GM12878 (cell line): ENCODE results near the gene OR13J1. TPM values are rescaled to one million over a fixed set of nuclear protein-coding genes. Genes with fewer than 3 reads are reported as not detected.

Source experiments
- ATAC-seq: fragments of 200-7000 bp; cut with Tn5 transposase; 3 replicates; pipeline ENCODE4 v1.9.1; 2020; ENCODE audit warnings: mild to moderate bottlenecking, moderate library complexity
- BruUV-seq: library from RNA; stranded (reverse); fragments of 400-500 nt; replicated peaks from 2 replicates; lab custom pipeline; 2021; lab: Mats Ljungman, UMichigan
- CTCF ChIA-PET: fragments of 300-600 bp; sonication (Branson Sonifier 250); formaldehyde crosslinking; extraction: SDS; loops from one replicate; lab custom pipeline; 2021; ENCODE audit warnings: inconsistent platforms; lab: Yijun Ruan, JAX
- POLR2A ChIA-PET: fragments of 350-600 bp; formaldehyde crosslinking; extraction: SDS; loops from one replicate; lab custom pipeline; 2021; ENCODE audit warnings: inconsistent platforms; lab: Charles Lee
- RAD21 ChIA-PET: fragments of 300-600 bp; sonication (Branson Sonifier 250); formaldehyde crosslinking; loops from one replicate; lab custom pipeline; 2023; ENCODE audit warnings: antibody characterized with exemption; ENCODE audit not compliant: unreplicated experiment; lab: Charles Lee
- SMC1A ChIA-PET: fragments of 300-600 bp; sonication (Branson Sonifier 250); formaldehyde crosslinking; loops from one replicate; lab custom pipeline; 2023; ENCODE audit not compliant: unreplicated experiment, uncharacterized antibody; lab: Charles Lee
- DNase-seq: peaks from one replicate; pipeline ENCODE4 v3.0.0-alpha.2; 2011; ENCODE audit warnings: low read depth, low spot score
- FAIRE-seq: peaks from 3 replicates; lab custom pipeline; 2011; peaks lifted over from hg19 to GRCh38; lab: Jason Lieb, UNC
- H2AFZ ChIP-seq: 2 replicates; pipeline ENCODE4 v1.6.0; 2011; ENCODE audit warnings: low read depth, low read length, control low read depth; ENCODE audit not compliant: control insufficient read depth
- H3K27ac ChIP-seq: 2 replicates; pipeline ENCODE4 v1.5.1; 2011; ENCODE audit warnings: control low read depth; ENCODE audit not compliant: control insufficient read depth, insufficient read depth
- H3K27me3 ChIP-seq, 2 experiments: replicated peaks in 1 of 2; 2 replicates each; pipeline versions ENCODE4 v1.6.0 to v1.6.1; 2011; ENCODE audit warnings: low read length in 1 of 2; ENCODE audit not compliant: control insufficient read depth in 2 of 2, insufficient read depth in 2 of 2
- H3K36me3 ChIP-seq, 2 experiments: 2 replicates each; pipeline ENCODE4 v1.5.1; 2011; ENCODE audit warnings: low read length in 1 of 2; ENCODE audit not compliant: control insufficient read depth in 2 of 2, insufficient read depth in 2 of 2
- H3K4me1 ChIP-seq: 2 replicates; pipeline ENCODE4 v1.6.1; 2011; ENCODE audit warnings: mild to moderate bottlenecking, low read length, moderate library complexity, mixed read lengths; ENCODE audit not compliant: control insufficient read depth, insufficient read depth
- H3K4me2 ChIP-seq: 2 replicates; pipeline ENCODE4 v1.6.0; 2011; ENCODE audit warnings: control low read depth; ENCODE audit not compliant: control insufficient read depth, insufficient read depth
- H3K4me3 ChIP-seq: fragments of 200-600 bp; sonication (generic); 2 replicates; pipeline ENCODE4 v1.5.1; 2016
- H3K79me2 ChIP-seq: 2 replicates; pipeline ENCODE4 v1.6.0; 2011; ENCODE audit warnings: low read length; ENCODE audit not compliant: control insufficient read depth, insufficient read depth
- H3K9ac ChIP-seq: 2 replicates; pipeline ENCODE4 v1.8.0; 2011; ENCODE audit warnings: low read length, control low read depth, mixed read lengths; ENCODE audit not compliant: control insufficient read depth, insufficient read depth
- H3K9me3 ChIP-seq: replicated peaks from 3 replicates; pipeline ENCODE4 v1.5.1; 2011; ENCODE audit warnings: mild to moderate bottlenecking, low read length; ENCODE audit not compliant: control insufficient read depth, insufficient read depth
- H4K20me1 ChIP-seq: 2 replicates; pipeline ENCODE4 v1.6.0; 2011; ENCODE audit not compliant: control insufficient read depth, insufficient read depth
- BACH1 ChIP-seq: fragments of 450-650 bp; IDR thresholded peaks from 2 replicates; pipeline ENCODE4 v1.6.1; 2017; ENCODE audit warnings: mild to moderate bottlenecking, borderline replicate concordance
- CTCF ChIP-seq, 3 experiments: IDR thresholded peaks in 2 of 3; conservative IDR thresholded peaks in 1 of 3; 2 replicates each; pipeline ENCODE4 v1.5.1; 2011; ENCODE audit warnings: low read depth in 3 of 3, low read length in 3 of 3, mild to moderate bottlenecking in 3 of 3, control low read depth in 2 of 3, moderate library complexity in 2 of 3, inconsistent platforms in 1 of 3, mixed read lengths in 1 of 3; ENCODE audit not compliant: control insufficient read depth in 2 of 3, insufficient read depth in 1 of 3; ENCODE audit errors: extremely low read depth in 1 of 3
- E4F1 ChIP-seq: fragments of 450-650 bp; IDR thresholded peaks from 2 replicates; pipeline ENCODE4 v1.6.1; 2018; ENCODE audit warnings: borderline replicate concordance, mild to moderate bottlenecking; ENCODE audit not compliant: partially characterized antibody
- ELK1 ChIP-seq: IDR thresholded peaks from 2 replicates; pipeline ENCODE4 v1.6.1; 2012; ENCODE audit warnings: low read depth, low read length, improper control_type of control experiment
- SMAD1 ChIP-seq: fragments of 450-650 bp; IDR thresholded peaks from 2 replicates; pipeline ENCODE4 v1.6.1; 2018; ENCODE audit warnings: mild to moderate bottlenecking, low read depth; ENCODE audit not compliant: partially characterized antibody
- SREBF1 ChIP-seq: IDR thresholded peaks from 2 replicates; pipeline ENCODE4 v1.6.1; 2012; ENCODE audit warnings: mild to moderate bottlenecking, low read length
- ZBTB33 ChIP-seq: fragments of 450-650 bp; IDR thresholded peaks from 2 replicates; pipeline ENCODE4 v1.6.1; 2017; ENCODE audit warnings: mild to moderate bottlenecking
- WGBS: methylation state at CpG from one replicate; pipeline ENCODE4 v1.1.6; 2016; ENCODE audit warnings: low lambda C conversion rate; ENCODE audit not compliant: insufficient replicate concordance, insufficient coverage; ENCODE audit errors: missing lambda C conversion rate; 5-methylcytosine and 5-hydroxymethylcytosine counted together
- in situ Hi-C: fragments of 300-500 bp; cut with MboI; formaldehyde crosslinking; loops from 9 replicates; pipeline ENCODE4 v1.14.3; 2018; ENCODE audit warnings: mixed read lengths
- intact Hi-C: fragments of 100-400 bp; cut with micrococcal nuclease; formaldehyde crosslinking; loops from one replicate; pipeline ENCODE4 v1.14.2; 2022; ENCODE audit not compliant: unreplicated experiment
- polyA plus RNA-seq, 11 experiments: library from polyadenylated mRNA; depleted of rRNA in 4 of 11; unstranded in 6 of 11; stranded (reverse) in 5 of 11; fragments of >200 nt; fragmentation: Nextera tagmentation in 4 of 11; fragmentation: Illumina TruSeq in 1 of 11; extraction: Ambion mirVana in 4 of 11; extraction: Trizol in 1 of 11; gene quantifications; 1 replicate in 1 of 11; 2 replicates in 10 of 11; pipeline versions ENCODE4 v1.2.1 to v1.2.3, GENCODE V29; 2011 to 2016; ENCODE audit warnings: inconsistent platforms in 2 of 11, missing spikeins in 2 of 11, low read depth in 1 of 11
- total RNA-seq, 4 experiments: library from RNA; depleted of rRNA in 3 of 4; stranded (reverse); fragments of >200 nt in 3 of 4; fragmentation: Illumina TruSeq in 1 of 4; extraction: Trizol in 1 of 4; gene quantifications; 2 replicates each; pipeline versions ENCODE4 v1.2.1 to v1.2.3, GENCODE V29; 2013 to 2021

The OR13J1 gene
- total and polyA plus RNA-seq, 10 of the 15 experiments (the other 5 are each of a cell fraction or from before 2014, with no cell fraction given): not detected

- no peak for TF ChIP-seq ZBTB33
Observed at GRCh38 chr9:35882996-35883395, 12.8 kb upstream of the OR13J1 start (continued).

- ATAC-seq: peak; percentile 83
- no peaks in the 10 kb centered on the region for H3K79me2 ChIP-seq
- H3K4me1 ChIP-seq: no peaks in the 10 kb centered on the region
- no peak overlapping the region for H2AFZ ChIP-seq
- ChIA-PET POLR2A (interaction anchor here (0.5 to 2.3 kb wide), 3 partner anchors 56 to 119 kb away, joined by 4 to 11 read pairs (median 4); no protein-coding TSS in a partner anchor), SMC1A (interaction anchor here (0.5 to 3.0 kb wide), 40 partner anchors 10 to 223 kb away, joined by 3 to 117 read pairs (median 5); partner anchors contain the start of genes ARHGEF39, FAM221B, OR13J1 and SPAG8), CTCF (interaction anchor here (0.7 to 6.6 kb wide), 48 partner anchors 9 to 278 kb away, joined by 3 to 292 read pairs (median 6); partner anchors contain the start of genes CREB3, FAM221B, GBA2 and HINT2), RAD21 (interaction anchor here (0.7 to 6.2 kb wide), 28 partner anchors 9 to 278 kb away, joined by 3 to 138 read pairs (median 5); partner anchors contain the start of genes CREB3, FAM221B, GBA2 and HINT2)
- FAIRE-seq: peak; percentile 98
- no peak overlapping the region for H3K4me3 ChIP-seq
- no peaks in the 10 kb centered on the region for H3K36me3 ChIP-seq
- in situ Hi-C loops: loop anchor here (5.0 kb wide), 1 partner anchor 95 kb away; no protein-coding TSS in a partner anchor
- no peaks in the 10 kb centered on the region for H4K20me1 ChIP-seq
- DNase-seq: peak; percentile 20
- WGBS: 0% methylated on average over 4 of the region's 4 CpGs
- no peak overlapping the region for H3K27ac ChIP-seq
- H3K27me3 ChIP-seq: no peaks in the 10 kb centered on the region
- intact Hi-C loops: loop anchor here (1.0 to 5.0 kb wide), 3 partner anchors 56 to 145 kb away; no protein-coding TSS in a partner anchor
- no peak overlapping the region for H3K9ac ChIP-seq
- peaks cover 3% of the 10 kb centered on the region; the same call in 1 of the 3 replicates for H3K9me3 ChIP-seq
- H3K4me2 ChIP-seq: no peak overlapping the region
- no TSS peak for BruUV-seq
- TF ChIP-seq ELK1 (no peak), E4F1 (no peak), SREBF1 (no peak), BACH1 (no peak), CTCF (IDR thresholded peaks at IDR 0.05 in 2 of 3, conservative IDR thresholded peaks at IDR 0.05 in 1 of 3; ENCODE audit: control insufficient read depth in 2 of 3, extremely low read depth in 1 of 3, insufficient read depth in 1 of 3, low read depth in 3 of 3, low read length in 3 of 3) (peak; percentile 93 to 96 (median 93)), SMAD1 (no peak)
Observed at GRCh38 chr9:35882263-35882848, 12.2 kb upstream of the OR13J1 start.
